GM06990 (cell line): Measurements from ENCODE around the gene FAM228B.

Experiments used
- DNase-seq: peaks from one replicate; pipeline ENCODE4 v3.0.0-alpha.2; 2011; ENCODE audit not compliant: insufficient read length; ENCODE audit errors: extremely low read depth
- H3K27me3 ChIP-seq: replicated peaks from 2 replicates; pipeline ENCODE4 v1.6.0; 2011; ENCODE audit warnings: low read length; ENCODE audit not compliant: control insufficient read depth, insufficient read depth
- H3K36me3 ChIP-seq: 2 replicates; pipeline ENCODE4 v1.5.1; 2011; ENCODE audit warnings: low read length; ENCODE audit not compliant: control insufficient read depth, insufficient read depth
- H3K4me3 ChIP-seq: replicated peaks from 2 replicates; pipeline ENCODE4 v1.5.1; 2011; ENCODE audit warnings: low read depth, mild to moderate bottlenecking, control low read depth, low read length
- TF ChIP-seq, protein P1 (sequence below): IDR thresholded peaks from 2 replicates; pipeline ENCODE4 v1.5.1; 2011; ENCODE audit warnings: low read length, control low read depth, mild to moderate bottlenecking, inconsistent platforms; ENCODE audit not compliant: insufficient read depth, poor library complexity, severe bottlenecking

The FAM228B gene

GRCh38 chr2:24077535-24077877 is 45.8 kb upstream of the FAM228B start:
- Histone ChIP-seq H3K4me3 (peak overlapping the region; percentile 76), H3K27me3 (no peaks in the 10 kb centered on the region), H3K36me3 (no peaks in the 10 kb centered on the region; the same call in 1 of the 2 replicates)
- no peak for DNase-seq
- TF ChIP-seq, protein P1, sequence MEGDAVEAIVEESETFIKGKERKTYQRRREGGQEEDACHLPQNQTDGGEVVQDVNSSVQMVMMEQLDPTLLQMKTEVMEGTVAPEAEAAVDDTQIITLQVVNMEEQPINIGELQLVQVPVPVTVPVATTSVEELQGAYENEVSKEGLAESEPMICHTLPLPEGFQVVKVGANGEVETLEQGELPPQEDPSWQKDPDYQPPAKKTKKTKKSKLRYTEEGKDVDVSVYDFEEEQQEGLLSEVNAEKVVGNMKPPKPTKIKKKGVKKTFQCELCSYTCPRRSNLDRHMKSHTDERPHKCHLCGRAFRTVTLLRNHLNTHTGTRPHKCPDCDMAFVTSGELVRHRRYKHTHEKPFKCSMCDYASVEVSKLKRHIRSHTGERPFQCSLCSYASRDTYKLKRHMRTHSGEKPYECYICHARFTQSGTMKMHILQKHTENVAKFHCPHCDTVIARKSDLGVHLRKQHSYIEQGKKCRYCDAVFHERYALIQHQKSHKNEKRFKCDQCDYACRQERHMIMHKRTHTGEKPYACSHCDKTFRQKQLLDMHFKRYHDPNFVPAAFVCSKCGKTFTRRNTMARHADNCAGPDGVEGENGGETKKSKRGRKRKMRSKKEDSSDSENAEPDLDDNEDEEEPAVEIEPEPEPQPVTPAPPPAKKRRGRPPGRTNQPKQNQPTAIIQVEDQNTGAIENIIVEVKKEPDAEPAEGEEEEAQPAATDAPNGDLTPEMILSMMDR: no peak

- no peaks in the 10 kb centered on the region for H3K27me3 ChIP-seq
- DNase-seq: no peak
- peaks cover 3% of the 10 kb centered on the region; the same call in 1 of the 2 replicates for H3K36me3 ChIP-seq
- peak overlapping the region; percentile 76 for H3K4me3 ChIP-seq
- TF ChIP-seq, protein P1: no peak
Measured at GRCh38 chr2:24077879-24078278, 45.4 kb upstream of the FAM228B start.

GRCh38 chr2:24080701-24081100 is 42.6 kb upstream of the FAM228B start:
- peaks cover 3% of the 10 kb centered on the region; the same call in 1 of the 2 replicates for H3K36me3 ChIP-seq
- no peak for DNase-seq
- H3K4me3 ChIP-seq: no peak overlapping the region
- no peaks in the 10 kb centered on the region for H3K27me3 ChIP-seq
- TF ChIP-seq, protein P1: no peak

GRCh38 chr2:24082787-24083566 is 40.3 kb upstream of the FAM228B start:
- TF ChIP-seq, protein P1: no peak
- DNase-seq: no peak
- no peaks in the 10 kb centered on the region for H3K27me3 ChIP-seq
- H3K36me3 ChIP-seq: peaks cover 3% of the 10 kb centered on the region
- H3K4me3 ChIP-seq: peak overlapping the region; percentile 77

DNA sequence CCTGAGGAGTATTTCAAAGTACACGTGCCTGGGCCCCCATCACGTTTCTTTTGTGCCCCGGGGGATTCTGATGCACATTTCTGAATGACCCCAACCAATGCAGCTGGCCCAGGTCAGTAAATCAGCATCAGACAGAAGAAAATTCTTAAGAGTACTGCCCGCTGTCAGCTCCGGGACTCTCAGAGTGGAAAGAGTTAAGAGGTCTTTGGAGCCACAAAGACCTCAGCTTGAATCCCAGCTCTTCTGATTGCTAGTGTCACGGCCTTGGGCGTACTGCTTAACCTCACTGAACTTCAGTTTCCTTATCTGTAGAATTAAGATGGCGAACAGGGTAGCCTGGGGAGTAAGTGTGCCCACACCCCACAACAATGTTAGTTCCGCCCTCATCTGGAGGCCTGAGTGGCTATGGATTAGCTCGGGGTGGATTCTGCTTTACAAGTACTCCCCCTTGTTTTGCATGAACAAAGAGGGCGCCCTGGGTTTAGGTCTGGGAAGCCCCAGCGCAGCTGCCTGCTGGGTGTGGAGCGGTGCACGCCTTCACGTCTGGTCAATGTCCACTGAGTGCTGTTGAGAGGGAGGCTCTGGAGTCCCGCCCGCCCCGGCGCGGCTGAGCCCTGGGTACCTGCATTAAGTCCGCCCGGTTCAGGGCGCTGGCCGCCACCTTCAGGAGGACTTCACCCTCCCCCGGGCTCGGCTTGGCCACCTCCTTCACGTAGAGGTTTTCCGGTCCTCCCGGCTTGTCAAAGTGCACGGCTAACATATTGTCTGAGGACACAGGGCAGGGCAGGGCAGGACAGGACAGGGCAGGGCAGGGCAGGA is 39.5 kb upstream of the FAM228B start:
- Histone ChIP-seq H3K27me3 (no peaks in the 10 kb centered on the region), H3K36me3 (peaks cover 3% of the 10 kb centered on the region), H3K4me3 (peak overlapping the region; percentile 77)
- peak; percentile 86 for DNase-seq
- TF ChIP-seq, protein P1: no peak
